ENCODE results near the gene DKK1.

Gene DKK1

DNA sequence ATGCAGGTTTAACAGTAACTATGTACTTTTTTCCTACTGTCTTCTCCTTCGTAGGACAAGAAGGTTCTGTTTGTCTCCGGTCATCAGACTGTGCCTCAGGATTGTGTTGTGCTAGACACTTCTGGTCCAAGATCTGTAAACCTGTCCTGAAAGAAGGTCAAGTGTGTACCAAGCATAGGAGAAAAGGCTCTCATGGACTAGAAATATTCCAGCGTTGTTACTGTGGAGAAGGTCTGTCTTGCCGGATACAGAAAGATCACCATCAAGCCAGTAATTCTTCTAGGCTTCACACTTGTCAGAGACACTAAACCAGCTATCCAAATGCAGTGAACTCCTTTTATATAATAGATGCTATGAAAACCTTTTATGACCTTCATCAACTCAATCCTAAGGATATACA lies 2.4 kb downstream of the DKK1 start:
- Histone ChIP-seq H2AFZ (ENCODE audit: low read depth, low read length, severe bottlenecking) (no peak overlapping the region), H3K4me3 (ENCODE audit: insufficient read depth, low read length, poor library complexity, severe bottlenecking) (no peak overlapping the region), H3K9me2 (replicated peaks; ENCODE audit: insufficient read depth, low read length) (no peaks in the 10 kb centered on the region), H3K36me3 (ENCODE audit: low read length) (no peaks in the 10 kb centered on the region), H3K9ac (ENCODE audit: low read length) (no peak overlapping the region), H3K27me3 (ENCODE audit: low read length) (no peaks in the 10 kb centered on the region), H4K20me1 (ENCODE audit: low read depth, low read length) (no peaks in the 10 kb centered on the region), H3K79me2 (ENCODE audit: insufficient read depth, low read length) (no peaks in the 10 kb centered on the region), H3K4me2 (ENCODE audit: low read depth, low read length, poor library complexity, severe bottlenecking) (no peak overlapping the region), H3K9me3 (ENCODE audit: insufficient read depth, low read length) (no peaks in the 10 kb centered on the region), H3K27ac (ENCODE audit: low read depth, low read length) (no peak overlapping the region), H3F3A (ENCODE audit: insufficient read depth) (no peaks in the 10 kb centered on the region)
- TF ChIP-seq, protein P1, sequence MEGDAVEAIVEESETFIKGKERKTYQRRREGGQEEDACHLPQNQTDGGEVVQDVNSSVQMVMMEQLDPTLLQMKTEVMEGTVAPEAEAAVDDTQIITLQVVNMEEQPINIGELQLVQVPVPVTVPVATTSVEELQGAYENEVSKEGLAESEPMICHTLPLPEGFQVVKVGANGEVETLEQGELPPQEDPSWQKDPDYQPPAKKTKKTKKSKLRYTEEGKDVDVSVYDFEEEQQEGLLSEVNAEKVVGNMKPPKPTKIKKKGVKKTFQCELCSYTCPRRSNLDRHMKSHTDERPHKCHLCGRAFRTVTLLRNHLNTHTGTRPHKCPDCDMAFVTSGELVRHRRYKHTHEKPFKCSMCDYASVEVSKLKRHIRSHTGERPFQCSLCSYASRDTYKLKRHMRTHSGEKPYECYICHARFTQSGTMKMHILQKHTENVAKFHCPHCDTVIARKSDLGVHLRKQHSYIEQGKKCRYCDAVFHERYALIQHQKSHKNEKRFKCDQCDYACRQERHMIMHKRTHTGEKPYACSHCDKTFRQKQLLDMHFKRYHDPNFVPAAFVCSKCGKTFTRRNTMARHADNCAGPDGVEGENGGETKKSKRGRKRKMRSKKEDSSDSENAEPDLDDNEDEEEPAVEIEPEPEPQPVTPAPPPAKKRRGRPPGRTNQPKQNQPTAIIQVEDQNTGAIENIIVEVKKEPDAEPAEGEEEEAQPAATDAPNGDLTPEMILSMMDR (IDR thresholded peaks at IDR 0.05; ENCODE audit: insufficient read depth, low read length, poor library complexity, severe bottlenecking) = no peak
- TF ChIP-seq EZH2phosphoT487 (conservative IDR thresholded peaks at IDR 0.05; ENCODE audit: low read length) = no peak

DNA sequence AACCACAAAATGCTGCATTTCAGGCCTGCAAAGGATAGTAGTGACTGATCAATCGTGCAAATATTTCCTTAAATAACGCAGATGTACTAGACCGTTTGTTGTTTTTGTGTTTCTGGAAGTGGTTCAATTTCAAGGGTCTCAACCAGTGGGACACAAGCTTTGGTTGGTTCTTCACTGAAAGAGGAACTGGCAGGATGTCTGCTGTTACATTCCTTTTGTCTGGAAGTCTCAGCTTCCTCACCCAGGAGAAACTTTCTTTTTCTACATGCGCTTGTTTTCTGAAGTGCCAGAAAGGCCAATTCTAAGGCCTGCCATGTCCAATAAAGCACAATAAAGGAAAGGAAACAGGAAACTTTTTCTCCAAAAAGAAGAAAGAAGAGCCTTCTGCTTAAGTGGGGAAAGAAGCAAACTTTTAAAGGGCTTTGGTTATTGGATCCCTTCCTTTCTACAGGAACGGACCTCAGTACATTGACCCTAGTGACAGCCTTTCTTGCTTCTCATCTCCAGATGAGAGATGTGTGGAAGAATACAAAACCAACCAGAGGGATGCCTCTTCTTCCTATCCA lies 4.1 kb downstream of the DKK1 start:
- Histone ChIP-seq H3K9ac (ENCODE audit: low read length) (no peak overlapping the region), H4K20me1 (ENCODE audit: low read depth, low read length) (no peaks in the 10 kb centered on the region), H2AFZ (ENCODE audit: low read depth, low read length, severe bottlenecking) (no peak overlapping the region), H3K4me3 (ENCODE audit: insufficient read depth, low read length, poor library complexity, severe bottlenecking) (no peak overlapping the region), H3K27ac (ENCODE audit: low read depth, low read length) (no peak overlapping the region), H3K4me2 (ENCODE audit: low read depth, low read length, poor library complexity, severe bottlenecking) (no peak overlapping the region), H3K79me2 (ENCODE audit: insufficient read depth, low read length) (no peaks in the 10 kb centered on the region), H3K27me3 (ENCODE audit: low read length) (no peaks in the 10 kb centered on the region), H3F3A (ENCODE audit: insufficient read depth) (no peaks in the 10 kb centered on the region), H3K9me3 (ENCODE audit: insufficient read depth, low read length) (no peaks in the 10 kb centered on the region), H3K9me2 (replicated peaks; ENCODE audit: insufficient read depth, low read length) (no peaks in the 10 kb centered on the region), H3K36me3 (ENCODE audit: low read length) (no peaks in the 10 kb centered on the region)
- TF ChIP-seq, protein P1 (IDR thresholded peaks at IDR 0.05; ENCODE audit: insufficient read depth, low read length, poor library complexity, severe bottlenecking) = no peak
- TF ChIP-seq EZH2phosphoT487 (conservative IDR thresholded peaks at IDR 0.05; ENCODE audit: low read length) = no peak

DNA sequence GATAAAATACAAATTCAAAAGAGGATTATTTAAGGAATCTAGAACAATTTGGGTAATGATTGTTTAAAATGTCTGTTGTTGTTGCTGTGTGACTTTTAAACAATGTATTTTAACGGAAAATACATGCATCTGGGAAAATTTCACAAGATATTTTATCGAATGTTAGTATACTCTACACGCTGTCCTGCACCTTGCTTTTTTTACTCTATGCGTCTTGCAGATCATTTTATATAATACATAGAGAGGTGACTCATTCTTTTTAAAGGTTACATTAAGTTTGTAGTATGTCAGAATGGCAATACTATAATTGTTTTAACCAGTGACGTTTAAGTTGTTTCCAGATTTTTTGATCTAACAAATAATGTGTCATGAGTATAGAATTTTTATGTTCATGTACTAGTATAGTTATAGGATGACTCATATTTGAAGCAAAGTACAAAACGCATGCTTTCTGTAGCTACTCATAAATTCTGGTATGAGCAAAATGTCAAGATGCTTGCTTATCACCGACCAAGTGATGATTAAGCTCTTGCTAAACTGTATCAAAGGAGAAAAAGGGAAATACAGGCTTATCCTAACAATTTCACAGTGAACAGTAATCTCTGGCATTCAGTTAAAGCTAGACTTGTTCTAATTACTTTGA lies 4.9 kb downstream of the DKK1 start:
- H3K4me3 ChIP-seq (ENCODE audit: insufficient read depth, low read length, poor library complexity, severe bottlenecking) = no peak overlapping the region
- H4K20me1 ChIP-seq (ENCODE audit: low read depth, low read length) = no peaks in the 10 kb centered on the region
- H3K9me2 ChIP-seq (replicated peaks; ENCODE audit: insufficient read depth, low read length) = no peaks in the 10 kb centered on the region
- no peaks in the 10 kb centered on the region for H3K36me3 ChIP-seq (ENCODE audit: low read length)
- H3K4me2 ChIP-seq (ENCODE audit: low read depth, low read length, poor library complexity, severe bottlenecking) = no peak overlapping the region
- no peaks in the 10 kb centered on the region for H3F3A ChIP-seq (ENCODE audit: insufficient read depth)
- no peak overlapping the region for H3K27ac ChIP-seq (ENCODE audit: low read depth, low read length)
- no peaks in the 10 kb centered on the region for H3K79me2 ChIP-seq (ENCODE audit: insufficient read depth, low read length)
- H3K9me3 ChIP-seq (ENCODE audit: insufficient read depth, low read length) = no peaks in the 10 kb centered on the region
- no peaks in the 10 kb centered on the region for H3K27me3 ChIP-seq (ENCODE audit: low read length)
- no peak overlapping the region for H2AFZ ChIP-seq (ENCODE audit: low read depth, low read length, severe bottlenecking)
- TF ChIP-seq, protein P1 (IDR thresholded peaks at IDR 0.05; ENCODE audit: insufficient read depth, low read length, poor library complexity, severe bottlenecking) = no peak
- TF ChIP-seq EZH2phosphoT487 (conservative IDR thresholded peaks at IDR 0.05; ENCODE audit: low read length) = no peak
- no peak overlapping the region for H3K9ac ChIP-seq (ENCODE audit: low read length)

All from SU-DHL-6 (cell line).